IMR-90 (cell line): ENCODE data around the gene ZMIZ2. TPM values are rescaled to one million over a fixed set of nuclear protein-coding genes. Genes with fewer than 3 reads are reported as not detected.

ENCODE experiments used
- ATAC-seq: fragments of 200-7000 bp; cut with Tn5 transposase; 2 replicates; pipeline ENCODE4 v1.9.1; 2020; ENCODE audit warnings: low read depth, mild to moderate bottlenecking, moderate library complexity
- Bru-seq: library from RNA; stranded (reverse); fragments of 400-500 nt; gene quantifications from one replicate; lab custom pipeline; 2021; lab: Mats Ljungman, UMichigan
- BruChase-seq, 2 experiments: library from RNA; stranded (reverse); fragments of 400-500 nt; gene quantifications; one replicate each; lab custom pipeline; 2021; lab: Mats Ljungman, UMichigan
- BruUV-seq: library from RNA; stranded (reverse); fragments of 400-500 nt; replicated peaks from 2 replicates; lab custom pipeline; 2021; lab: Mats Ljungman, UMichigan
- CTCF ChIA-PET: fragments of 300-600 bp; formaldehyde crosslinking; extraction: SDS; loops from one replicate; lab custom pipeline; 2021; ENCODE audit warnings: antibody characterized with exemption; lab: Yijun Ruan, JAX
- POLR2A ChIA-PET: fragments of 300-600 bp; sonication (Branson Sonifier 250); formaldehyde crosslinking; loops from one replicate; lab custom pipeline; 2022; ENCODE audit warnings: antibody characterized with exemption; ENCODE audit not compliant: unreplicated experiment; lab: Charles Lee
- DNase-seq: peaks from one replicate; pipeline ENCODE4 v3.0.0; 2013
- H2AFZ ChIP-seq: replicated peaks from 2 replicates; pipeline ENCODE3; 2013; ENCODE audit warnings: low read length, mild to moderate bottlenecking; ENCODE audit not compliant: poor library complexity
- H2AK5ac ChIP-seq: 2 replicates; pipeline ENCODE4 v1.6.1; 2013; ENCODE audit warnings: low read depth, low read length, inconsistent platforms
- H2AK9ac ChIP-seq: replicated peaks from 2 replicates; pipeline ENCODE3; 2013; ENCODE audit warnings: mild to moderate bottlenecking, low read depth, low read length, moderate library complexity; ENCODE audit not compliant: poor library complexity
- H2BK120ac ChIP-seq: 2 replicates; pipeline ENCODE4 v1.6.1; 2013; ENCODE audit warnings: low read depth, low read length, inconsistent platforms
- H2BK15ac ChIP-seq: 3 replicates; pipeline ENCODE4 v1.6.1; 2013; ENCODE audit warnings: low read depth, low read length, inconsistent platforms
- H2BK20ac ChIP-seq: 2 replicates; pipeline ENCODE4 v1.6.1; 2013; ENCODE audit warnings: low read depth, mild to moderate bottlenecking, inconsistent platforms, low read length, moderate library complexity
- H2BK5ac ChIP-seq: 2 replicates; pipeline ENCODE4 v1.6.1; 2013; ENCODE audit warnings: mild to moderate bottlenecking, low read depth, low read length, inconsistent platforms; ENCODE audit not compliant: poor library complexity, severe bottlenecking
- H3K14ac ChIP-seq: replicated peaks from 2 replicates; pipeline ENCODE4 v1.6.1; 2013; ENCODE audit warnings: low read depth, low read length, inconsistent platforms
- H3K18ac ChIP-seq: 2 replicates; pipeline ENCODE4 v1.6.1; 2013; ENCODE audit warnings: low read depth, low read length, control low read depth
- H3K23ac ChIP-seq: 2 replicates; pipeline ENCODE4 v1.6.1; 2013; ENCODE audit warnings: low read depth, low read length, inconsistent platforms
- H3K27ac ChIP-seq: 2 replicates; pipeline ENCODE4 v1.5.1; 2013; ENCODE audit warnings: mild to moderate bottlenecking, control low read depth, low read length; ENCODE audit not compliant: insufficient read depth
- H3K27me3 ChIP-seq: 2 replicates; pipeline ENCODE4 v1.6.1; 2013; ENCODE audit warnings: low read length; ENCODE audit not compliant: control insufficient read depth, insufficient read depth
- H3K36me3 ChIP-seq: 2 replicates; pipeline ENCODE4 v1.6.1; 2013; ENCODE audit warnings: low read length, mixed read lengths; ENCODE audit not compliant: control insufficient read depth, insufficient read depth
- H3K4ac ChIP-seq: 2 replicates; pipeline ENCODE4 v1.6.1; 2013; ENCODE audit warnings: low read depth, low read length, inconsistent platforms
- H3K4me1 ChIP-seq: 2 replicates; pipeline ENCODE4 v1.6.1; 2013; ENCODE audit warnings: low read length, mixed read lengths; ENCODE audit not compliant: control insufficient read depth, insufficient read depth
- H3K4me2 ChIP-seq: 2 replicates; pipeline ENCODE4 v1.6.1; 2013; ENCODE audit warnings: low read depth, mild to moderate bottlenecking, control low read depth, low read length, moderate library complexity
- H3K4me3 ChIP-seq: 2 replicates; pipeline ENCODE4 v1.5.1; 2013; ENCODE audit warnings: low read depth, mild to moderate bottlenecking, control low read depth, low read length, moderate library complexity; ENCODE audit not compliant: insufficient read depth
- H3K56ac ChIP-seq: 2 replicates; pipeline ENCODE4 v1.6.1; 2013; ENCODE audit warnings: low read length, inconsistent platforms; ENCODE audit not compliant: insufficient read depth; ENCODE audit errors: extremely low read depth
- H3K79me1 ChIP-seq, 2 experiments: 2 replicates each; pipeline ENCODE4 v1.6.1; 2013; ENCODE audit warnings: low read length in 2 of 2, inconsistent platforms in 1 of 2, low read depth in 1 of 2
- H3K9ac ChIP-seq: 2 replicates; pipeline ENCODE4 v1.6.1; 2013; ENCODE audit warnings: low read depth, low read length, control low read depth
- H3K9me1 ChIP-seq: 2 replicates; pipeline ENCODE4 v1.6.1; 2013; ENCODE audit warnings: low read length, inconsistent platforms; ENCODE audit not compliant: insufficient read depth
- H3K9me3 ChIP-seq: 2 replicates; pipeline ENCODE4 v1.6.1; 2013; ENCODE audit warnings: low read length; ENCODE audit not compliant: control insufficient read depth, insufficient read depth
- H4K20me1 ChIP-seq: 2 replicates; pipeline ENCODE4 v1.6.1; 2013; ENCODE audit warnings: low read length, inconsistent platforms; ENCODE audit not compliant: insufficient read depth
- H4K5ac ChIP-seq: 2 replicates; pipeline ENCODE4 v1.6.1; 2013; ENCODE audit warnings: mild to moderate bottlenecking, low read depth, low read length, control low read depth
- H4K8ac ChIP-seq, 2 experiments: 2 replicates each; pipeline ENCODE4 v1.6.1; 2013; ENCODE audit warnings: low read depth in 2 of 2, low read length in 2 of 2, control low read depth in 1 of 2, inconsistent platforms in 1 of 2
- H4K91ac ChIP-seq: 2 replicates; pipeline ENCODE4 v1.6.1; 2013; ENCODE audit warnings: low read depth, low read length, inconsistent platforms; ENCODE audit not compliant: insufficient read depth
- CEBPB ChIP-seq: IDR thresholded peaks from 2 replicates; pipeline ENCODE4 v1.6.1; 2012; ENCODE audit warnings: low read depth, low read length, improper control_type of control experiment
- CHD1 ChIP-seq: IDR thresholded peaks from 2 replicates; pipeline ENCODE4 v1.6.1; 2012; ENCODE audit warnings: low read depth, low read length, improper control_type of control experiment
- CTCF ChIP-seq: conservative IDR thresholded peaks from 2 replicates; pipeline ENCODE4 v1.5.1; 2012; ENCODE audit warnings: mild to moderate bottlenecking, low read depth, low read length, improper control_type of control experiment
- FOS ChIP-seq: fragments of 150-350 bp; IDR thresholded peaks from 2 replicates; pipeline ENCODE4 v1.6.1; 2016; ENCODE audit warnings: low read depth, low read length
- MAZ ChIP-seq: IDR thresholded peaks from 2 replicates; pipeline ENCODE4 v1.6.1; 2012; ENCODE audit warnings: low read depth, mild to moderate bottlenecking, low read length, improper control_type of control experiment, moderate library complexity, borderline replicate concordance
- MXI1 ChIP-seq: IDR thresholded peaks from 2 replicates; pipeline ENCODE4 v1.6.1; 2012; ENCODE audit warnings: low read depth, mild to moderate bottlenecking, low read length, moderate library complexity, borderline replicate concordance
- POLR2A ChIP-seq: IDR thresholded peaks from 2 replicates; pipeline ENCODE4 v1.6.1; 2012; ENCODE audit warnings: mild to moderate bottlenecking, low read depth, low read length
- RAD21 ChIP-seq: IDR thresholded peaks from 2 replicates; pipeline ENCODE4 v1.6.1; 2012; ENCODE audit warnings: low read length, improper control_type of control experiment
- SMC3 ChIP-seq: fragments of 150-350 bp; IDR thresholded peaks from 2 replicates; pipeline ENCODE4 v1.6.1; 2016; ENCODE audit warnings: low read depth, mild to moderate bottlenecking, antibody characterized with exemption, low read length, moderate library complexity
- whole genome bisulfite sequencing, 2 experiments: methylation state at CpG; one replicate each; pipeline versions ENCODE4 v1.1.5 to v1.1.7; 2013; ENCODE audit warnings: missing lambda C conversion rate in 2 of 2; ENCODE audit not compliant: insufficient read length in 1 of 2; ENCODE audit errors: extremely low coverage in 2 of 2; 5-methylcytosine and 5-hydroxymethylcytosine counted together
- dilution Hi-C: fragments of 300-500 bp; cut with HindIII; formaldehyde crosslinking; loops from one replicate; pipeline ENCODE4 v1.14.3; 2018; ENCODE audit warnings: low sequenced_read_pairs; ENCODE audit not compliant: unreplicated experiment
- in situ Hi-C: fragments of 300-500 bp; cut with MboI; formaldehyde crosslinking; loops from 3 replicates; pipeline ENCODE4 v1.14.3; 2019; ENCODE audit warnings: low sequenced_read_pairs, inconsistent platforms, mixed read lengths
- intact Hi-C: fragments of 100-400 bp; cut with micrococcal nuclease; formaldehyde crosslinking; loops from 2 replicates; pipeline ENCODE4 v1.10.0; 2022
- long read RNA-seq: library from polyadenylated mRNA; unstranded; transcript quantifications from one replicate; pipeline ENCODE4 v2.0.0, GENCODE V29; 2021; ENCODE audit not compliant: unreplicated experiment
- polyA plus RNA-seq, 3 experiments: library from polyadenylated mRNA; depleted of rRNA; stranded (reverse); fragments of >200 nt; gene quantifications; 2 replicates each; pipeline ENCODE4 v1.2.3, GENCODE V29; 2012; ENCODE audit warnings: low replicate concordance in 1 of 3
- total RNA-seq: library from RNA; depleted of rRNA; stranded (reverse); fragments of >200 nt; gene quantifications from 2 replicates; pipeline ENCODE4 v1.2.3, GENCODE V29; 2012; rRNA removed

Gene ZMIZ2
- total RNA-seq: 2.8 and 3.0 TPM in 2 replicates
- 22.9 and 24.0 TPM in 2 replicates for polyA plus RNA-seq (2012; rRNA removed)
- 6.2 and 11.7 TPM in 2 replicates for polyA plus RNA-seq (2012; cell fraction: cytosol; rRNA removed)
- polyA plus RNA-seq (2012; cell fraction: nucleus; rRNA removed; ENCODE audit: low replicate concordance): 98.7 and 169 TPM in 2 replicates
- Bru-seq, nascent RNA: percentile 65 among the genes with signal in this experiment
- BruChase-seq, experiment 1, labeled RNA remaining after a 6-hour chase: percentile 82 among the genes with signal in this experiment
- BruChase-seq, experiment 2, labeled RNA remaining after a 2-hour chase: percentile 73 among the genes with signal in this experiment
- long read RNA-seq, partial matches to known transcripts: 7 of 20 reads
- long read RNA-seq, other reads (novel, unspliced or antisense): 12 of 20 reads

- intact Hi-C loops (loop anchor here (2.0 kb wide), 1 partner anchor 141 kb away; the partner anchor contains the start of gene OGDH), dilution Hi-C loops (no loop called here), in situ Hi-C loops (no loop called here)
- ATAC-seq (peak; percentile 98), DNase-seq (peak; percentile 76)
- Histone ChIP-seq H4K8ac (peak within 1 kb of the TSS; percentile 99 to 100), H3K4me2 (peak within 1 kb of the TSS; percentile 98), H3K23ac (peak within 1 kb of the TSS; percentile 94), H3K9ac (peak within 1 kb of the TSS; percentile 93), H3K27me3 (no peaks in the 10 kb centered on the region), H4K5ac (peak within 1 kb of the TSS; percentile 99), H2BK5ac (peak within 1 kb of the TSS; percentile 99), H3K14ac (peak within 1 kb of the TSS; percentile 99), H3K56ac (peak within 1 kb of the TSS; percentile 94), H3K4me1 (peaks cover 20% of the 10 kb centered on the region), H2BK15ac (peak within 1 kb of the TSS; percentile 99), H2BK120ac (peak within 1 kb of the TSS; percentile 90), H3K9me3 (no peaks in the 10 kb centered on the region), H2AK5ac (peak within 1 kb of the TSS; percentile 81), H3K79me1 (peaks cover 14 to 44% of the 10 kb centered on the region in 2 experiments; a peak in 3 of 4 replicates), H3K9me1 (peaks cover 12% of the 10 kb centered on the region), H4K20me1 (peaks cover 26% of the 10 kb centered on the region), H3K4me3 (peak within 1 kb of the TSS; percentile 99), H2AFZ (peak within 1 kb of the TSS; percentile 94), H3K36me3 (peaks cover 2% of the 10 kb centered on the region; the same call in 1 of the 2 replicates), H4K91ac (peak within 1 kb of the TSS; percentile 95), H2AK9ac (peak within 1 kb of the TSS; percentile 91), H2BK20ac (peak within 1 kb of the TSS; percentile 88), H3K4ac (peak within 1 kb of the TSS; percentile 92), H3K18ac (peak within 1 kb of the TSS; percentile 93), H3K27ac (peak within 1 kb of the TSS; percentile 100)
- 0% methylated on average over 32 of the region's 92 CpGs; no CpG with 5 or more reads in 1 of the 2 experiments for WGBS, 2 experiments
- POLR2A ChIA-PET: interaction anchor here (0.6 to 1.0 kb wide), 2 partner anchors 10 to 12 kb away, joined by 3 to 5 read pairs; no protein-coding TSS in a partner anchor
- CTCF ChIA-PET: no interaction called here
- no TSS peak for BruUV-seq
- no peak for TF ChIP-seq FOS
- no peak for TF ChIP-seq CEBPB
- no peak for TF ChIP-seq CTCF
- TF ChIP-seq MAZ: peak; percentile 95
- TF ChIP-seq SMC3: peak; percentile 24; the same call in 1 of the 2 replicates
- TF ChIP-seq CHD1: 0 out of 2 replicates have a peak, but pooled peaks have one; percentile 31
- TF ChIP-seq RAD21: peak; percentile 20; the same call in 1 of the 2 replicates
- peak; percentile 70; the same call in 1 of the 2 replicates for TF ChIP-seq MXI1
- peak; percentile 82 for TF ChIP-seq POLR2A
Measured at GRCh38 chr7:44748045-44748947, at the start of gene ZMIZ2. TSS of gene ZMIZ2 (plus strand) at chr7:44748847. CDS start at chr7:44756250, 7,403 bp downstream.
